Activated CD4-positive, CD25-positive, alpha-beta regulatory T cell treated with anti-CD3 and anti-CD28 coated beads, Interleukin-2, amount 50 U/mL, for 24 hours (primary cell): Measurements from ENCODE around the gene GDPD4.
A peak's percentile ranks its signal among the peaks of the same experiment; 100 is the strongest.

ENCODE experiments used
- ATAC-seq, 2 donors: fragments of 150-1000 bp; cut with Tn5 transposase; one replicate each; pipeline ENCODE4 v1.10.0; 2021; ENCODE audit warnings: mild to moderate bottlenecking in 1 of 2, moderate library complexity in 1 of 2

Gene GDPD4

GRCh38 chr11:77188633-77189491, 112.6 kb downstream of the GDPD4 start:
- ATAC-seq = no peak

GRCh38 chr11:77187776-77188632, 113.5 kb downstream of the GDPD4 start:
- peak; percentile 62 to 68 for ATAC-seq

DNA sequence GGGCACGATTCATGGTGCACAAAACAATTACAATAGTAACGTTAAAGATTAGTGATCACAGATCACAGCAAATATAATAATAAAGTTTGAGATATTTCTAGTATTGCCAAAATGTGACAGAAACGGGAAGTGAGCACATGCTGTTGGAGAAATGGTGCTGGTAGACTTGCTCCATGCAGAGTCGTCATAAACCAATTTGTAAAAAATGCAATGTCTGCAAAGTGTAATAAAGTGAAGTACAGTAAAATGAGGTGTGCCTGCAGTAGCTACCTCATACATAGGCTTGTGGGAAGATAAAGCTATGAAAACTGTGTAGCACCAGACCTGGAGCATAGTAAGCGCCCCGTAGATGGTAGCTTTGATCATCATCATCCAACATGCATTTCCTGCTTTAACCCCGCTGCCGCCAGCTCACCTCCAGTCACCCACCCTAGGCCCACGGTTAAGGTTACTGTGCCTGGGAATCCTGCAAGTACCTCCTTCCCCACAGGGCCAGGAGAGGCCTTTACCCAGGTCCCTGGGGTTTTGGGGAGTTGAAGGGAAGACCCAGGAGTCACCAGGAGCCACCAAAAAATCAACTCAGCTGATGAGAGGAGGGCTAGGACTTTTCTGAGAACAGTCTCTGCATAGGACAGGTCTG, 114.3 kb downstream of the GDPD4 start:
- no peak for ATAC-seq

- ATAC-seq = no peak
These were observed 115.2 kb downstream of the GDPD4 start for GRCh38 chr11:77186302-77186701.

GRCh38 chr11:77184136-77184860, 117.2 kb downstream of the GDPD4 start:
- no peak for ATAC-seq

GRCh38 chr11:77183431-77183984, 118.0 kb downstream of the GDPD4 start:
- no peak for ATAC-seq

- ATAC-seq = no peak
These were observed 118.7 kb downstream of the GDPD4 start for GRCh38 chr11:77182542-77183430.

GRCh38 chr11:77181799-77182541, 119.5 kb downstream of the GDPD4 start:
- ATAC-seq = no peak

- no peak for ATAC-seq
These were observed 120.3 kb downstream of the GDPD4 start for GRCh38 chr11:77181226-77181625.

DNA sequence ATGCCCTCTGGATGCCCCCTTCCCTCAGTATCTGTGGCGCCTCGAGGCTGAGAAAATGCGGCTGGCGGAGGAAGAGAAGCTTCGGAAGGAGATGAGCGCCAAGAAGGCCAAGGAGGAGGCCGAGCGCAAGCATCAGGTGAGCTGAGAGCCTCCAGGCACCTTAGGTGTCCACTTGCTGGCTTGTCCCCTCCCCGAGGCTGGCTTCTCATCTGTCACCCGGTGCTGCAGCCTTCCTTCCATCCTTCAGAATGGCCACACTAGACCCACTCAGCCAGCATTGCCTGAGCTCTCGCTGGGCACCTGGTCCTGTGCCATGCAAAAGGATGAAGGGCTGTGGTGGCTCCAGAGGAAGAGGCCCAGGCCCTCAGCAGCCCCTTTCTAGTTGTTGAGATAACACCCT, 121.1 kb downstream of the GDPD4 start:
- no peak for ATAC-seq

- no peak for ATAC-seq
These were observed 121.8 kb downstream of the GDPD4 start for GRCh38 chr11:77179681-77180080.

- no peak for ATAC-seq
These were observed 122.4 kb downstream of the GDPD4 start for GRCh38 chr11:77179048-77179447.

DNA sequence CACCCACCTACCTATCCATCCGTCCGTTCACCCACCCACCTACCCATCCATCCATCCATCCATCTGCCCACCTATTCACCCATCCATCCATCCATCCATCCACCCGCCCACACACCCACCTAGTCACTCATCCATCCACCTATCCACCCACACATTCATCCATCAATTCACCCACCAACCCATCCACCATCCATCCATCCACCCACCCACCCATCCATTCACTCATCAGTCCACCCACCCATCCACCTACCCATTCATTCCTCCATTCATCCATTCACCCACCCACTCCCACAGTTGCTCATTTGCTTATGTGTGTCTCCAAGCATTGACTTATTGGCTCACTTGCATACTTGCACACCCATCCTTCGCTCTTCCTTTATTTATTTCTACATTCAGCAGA, 123.3 kb downstream of the GDPD4 start:
- ATAC-seq = no peak

DNA sequence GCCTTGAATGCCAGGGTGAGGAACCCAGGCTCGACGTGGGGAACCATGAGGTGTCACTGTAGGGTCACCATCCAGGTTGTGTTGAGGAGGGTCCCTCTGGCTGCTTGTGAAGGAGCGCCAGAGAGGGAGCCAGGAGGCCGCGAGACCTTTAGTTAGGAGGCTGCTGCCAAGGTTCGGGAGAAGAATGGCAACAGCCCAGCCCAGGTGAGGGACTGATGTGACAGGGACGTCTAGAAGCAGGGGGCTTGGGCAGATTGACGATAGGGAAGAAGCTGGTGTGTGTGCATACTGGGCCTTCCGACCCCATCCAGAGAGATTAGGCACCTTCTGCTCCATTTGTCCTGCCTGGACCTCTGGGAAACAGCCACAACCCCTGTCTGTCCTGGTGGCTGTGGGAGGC, 124.5 kb downstream of the GDPD4 start:
- no peak for ATAC-seq

- ATAC-seq = no peak
These were observed 125.5 kb downstream of the GDPD4 start for GRCh38 chr11:77175869-77176539.

GRCh38 chr11:77175021-77175842, 126.3 kb downstream of the GDPD4 start:
- no peak for ATAC-seq

DNA sequence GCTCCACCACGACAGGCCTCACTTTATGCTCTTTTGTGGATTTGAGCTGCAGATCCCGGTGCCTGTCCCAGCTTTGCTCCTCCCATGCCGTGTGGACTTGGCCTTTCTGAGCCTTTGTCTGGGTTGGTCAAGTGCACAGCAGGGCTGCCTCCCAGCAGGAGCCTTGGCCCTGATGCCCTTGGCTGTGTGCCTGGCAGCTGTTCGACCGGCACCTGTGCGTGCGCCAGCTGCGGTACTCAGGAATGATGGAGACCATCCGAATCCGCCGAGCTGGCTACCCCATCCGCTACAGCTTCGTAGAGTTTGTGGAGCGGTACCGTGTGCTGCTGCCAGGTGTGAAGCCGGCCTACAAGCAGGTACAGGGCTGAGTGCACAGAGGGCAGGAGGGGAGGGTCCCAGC, 126.9 kb downstream of the GDPD4 start:
- ATAC-seq = no peak

- ATAC-seq = no peak
These were observed 128.0 kb downstream of the GDPD4 start for GRCh38 chr11:77173494-77173893.

- no peak for ATAC-seq
These were observed 128.9 kb downstream of the GDPD4 start for GRCh38 chr11:77172666-77172982.
